M059J (cell line): ENCODE results near the gene DEPDC5. TPM values are rescaled to one million over a fixed set of nuclear protein-coding genes. Genes with fewer than 3 reads are reported as not detected.

Experiments used
- DNase-seq: peaks from one replicate; pipeline ENCODE4 v3.0.0-alpha.2; 2012; ENCODE audit warnings: low read depth
- total RNA-seq: library from RNA; depleted of rRNA; stranded (reverse); fragments of >200 nt; shearing (Covaris generic); gene quantifications from 2 replicates; pipeline ENCODE4 v1.2.3, GENCODE V29; 2014; rRNA removed

Gene DEPDC5
- total RNA-seq, 1 experiment from 2014 or later: 1.5 TPM

GRCh38 chr22:31950226-31950625 lies 196.4 kb downstream of the DEPDC5 start:
- no peak for DNase-seq

- DNase-seq: peak; percentile 17
Measured at GRCh38 chr22:31951194-31952093, 197.6 kb downstream of the DEPDC5 start.

GRCh38 chr22:31952094-31952401 lies 198.2 kb downstream of the DEPDC5 start:
- DNase-seq: peak; percentile 24

- DNase-seq: peak; percentile 84
Measured at GRCh38 chr22:31952472-31952871, 198.7 kb downstream of the DEPDC5 start.

- DNase-seq: no peak
Measured at GRCh38 chr22:31953261-31953660, 199.4 kb downstream of the DEPDC5 start.

GRCh38 chr22:31954535-31955523 lies 201.0 kb downstream of the DEPDC5 start:
- no peak for DNase-seq

- DNase-seq: no peak
Measured at GRCh38 chr22:31956360-31956759, 202.5 kb downstream of the DEPDC5 start.

Other genes starting within 250 kb of the DEPDC5 start
- 20.1 and 21.7 TPM in 2 replicates for gene PISD, start 91.8 kb upstream of the DEPDC5 start, total RNA-seq
- 12.8 and 14.9 TPM in 2 replicates for gene PRR14L, start 3.9 kb upstream of the DEPDC5 start, total RNA-seq
- gene YWHAH, start 190.5 kb downstream of the DEPDC5 start, total RNA-seq: 176 and 196 TPM in 2 replicates